ACC112 (cell line): ENCODE data around the gene GPC4.

Source experiments
- H2AFZ ChIP-seq: fragments of 200-600 bp; sonication (generic); one replicate; pipeline ENCODE4 v1.6.0; 2017; ENCODE audit warnings: antibody characterized with exemption, low read length; ENCODE audit not compliant: unreplicated experiment
- H3K27ac ChIP-seq: fragments of 200-600 bp; sonication (generic); 2 replicates; pipeline ENCODE4 v1.5.1; 2014; ENCODE audit warnings: low read depth, mild to moderate bottlenecking, antibody characterized with exemption, low read length, moderate library complexity
- H3K27me3 ChIP-seq: fragments of 200-600 bp; sonication (generic); 2 replicates; pipeline ENCODE4 v1.6.1; 2014; ENCODE audit warnings: mild to moderate bottlenecking, antibody characterized with exemption, low read length, moderate library complexity, mixed read lengths; ENCODE audit not compliant: insufficient read depth
- H3K36me3 ChIP-seq: fragments of 200-600 bp; sonication (generic); 2 replicates; pipeline ENCODE4 v1.6.1; 2016; ENCODE audit warnings: mild to moderate bottlenecking, antibody characterized with exemption, low read length, moderate library complexity, mixed read lengths; ENCODE audit not compliant: insufficient read depth
- H3K4me1 ChIP-seq: fragments of 200-600 bp; sonication (generic); one replicate; pipeline ENCODE4 v1.6.1; 2016; ENCODE audit warnings: low read length, mixed read lengths; ENCODE audit not compliant: insufficient read depth, unreplicated experiment, control insufficient read depth
- H3K4me3 ChIP-seq: fragments of 200-600 bp; sonication (generic); 2 replicates; pipeline ENCODE4 v1.5.1; 2014; ENCODE audit warnings: mild to moderate bottlenecking, low read depth, low read length
- H3K79me2 ChIP-seq: fragments of 200-600 bp; sonication (generic); one replicate; pipeline ENCODE4 v1.6.0; 2016; ENCODE audit warnings: low read length; ENCODE audit not compliant: control insufficient read depth, unreplicated experiment, insufficient read depth

The GPC4 gene

DNA sequence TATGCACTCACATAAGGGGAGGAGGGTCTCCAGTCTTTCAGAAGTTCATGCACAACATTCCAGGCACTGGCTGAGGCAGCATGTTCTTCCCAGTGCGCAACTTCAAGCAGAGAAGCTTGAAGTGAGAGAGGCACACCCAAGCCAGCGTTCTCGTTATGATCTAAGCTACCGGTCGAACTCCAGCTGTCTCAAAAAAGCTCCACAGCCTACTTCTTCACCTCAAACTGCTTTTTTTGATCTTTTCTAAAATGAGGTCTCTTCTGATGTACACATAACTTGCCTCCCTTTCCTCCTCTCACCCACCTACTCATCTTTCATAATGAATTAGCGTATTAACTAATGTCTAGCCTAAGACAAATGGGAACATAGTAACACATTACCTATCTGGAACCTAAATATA, 25.3 kb downstream of the GPC4 start:
- Histone ChIP-seq H3K27me3 (no peaks in the 10 kb centered on the region), H3K4me1 (no peaks in the 10 kb centered on the region), H2AFZ (no peak overlapping the region), H3K79me2 (no peaks in the 10 kb centered on the region), H3K36me3 (no peaks in the 10 kb centered on the region), H3K27ac (no peak overlapping the region), H3K4me3 (no peak overlapping the region)

DNA sequence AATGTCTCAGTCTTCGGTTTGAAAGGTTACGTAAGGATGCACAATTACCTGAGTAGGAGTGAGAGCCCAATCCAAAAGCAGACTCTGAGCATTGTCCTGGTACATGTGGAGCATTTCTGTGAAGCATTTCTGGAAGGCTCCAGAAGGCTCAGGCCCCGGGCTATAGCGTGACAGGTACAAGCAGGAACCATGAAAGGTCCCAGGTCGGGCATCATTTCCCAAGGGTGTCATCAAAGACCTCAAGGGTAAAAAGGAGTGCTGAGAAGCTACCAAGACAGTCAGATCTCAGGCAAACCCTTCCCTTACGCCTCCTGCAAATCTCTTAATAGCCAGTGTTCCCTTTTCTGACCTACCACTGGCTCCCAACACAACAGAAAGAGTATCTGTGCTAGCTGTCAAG, 30.8 kb downstream of the GPC4 start:
- Histone ChIP-seq H3K4me1 (no peaks in the 10 kb centered on the region), H2AFZ (no peak overlapping the region), H3K27me3 (no peaks in the 10 kb centered on the region), H3K36me3 (no peaks in the 10 kb centered on the region), H3K79me2 (no peaks in the 10 kb centered on the region), H3K27ac (no peak overlapping the region), H3K4me3 (no peak overlapping the region)

DNA sequence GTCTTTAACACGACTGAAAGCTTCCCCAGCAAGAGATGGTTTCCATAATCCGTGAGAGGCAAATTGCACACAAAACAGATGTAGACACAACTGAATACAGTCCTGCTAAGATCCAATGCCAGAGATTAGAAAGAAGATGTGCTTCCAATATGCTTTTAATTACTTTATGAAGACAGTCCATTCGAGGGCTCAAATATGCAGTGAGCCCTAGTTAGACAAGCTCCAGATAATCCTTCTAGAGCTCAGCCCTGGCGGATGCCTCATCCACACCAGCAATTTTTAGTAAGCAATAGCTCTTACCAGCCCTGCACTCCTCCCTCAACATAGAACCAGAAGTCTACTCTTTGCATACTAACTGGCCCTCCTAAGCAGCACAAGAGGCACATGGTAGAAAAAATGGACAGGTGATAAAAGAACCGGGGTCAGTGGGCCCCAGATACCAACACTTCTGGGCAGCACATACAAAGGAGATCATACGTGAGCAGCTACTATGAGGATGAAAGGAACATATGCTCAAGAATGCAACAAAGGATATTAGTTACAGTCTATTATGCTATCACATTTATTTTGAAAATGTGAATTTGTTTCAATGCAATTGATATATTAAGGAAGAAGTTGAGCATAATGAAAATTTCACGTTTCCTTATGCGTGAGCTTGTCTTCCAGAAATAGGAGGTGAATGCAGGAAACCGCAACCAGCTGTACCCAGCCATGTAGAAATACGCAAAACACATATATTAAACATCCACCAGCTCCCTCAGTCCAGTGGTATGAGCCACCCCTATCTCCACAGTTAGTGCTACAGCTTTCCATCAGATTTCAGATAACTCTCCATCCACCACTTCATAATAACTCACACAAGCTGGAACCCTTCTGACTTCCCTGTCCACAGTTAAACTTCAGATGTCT, 34.3 kb downstream of the GPC4 start:
- no peaks in the 10 kb centered on the region for H3K4me1 ChIP-seq
- H2AFZ ChIP-seq: no peak overlapping the region
- H3K36me3 ChIP-seq: no peaks in the 10 kb centered on the region
- no peak overlapping the region for H3K4me3 ChIP-seq
- no peaks in the 10 kb centered on the region for H3K79me2 ChIP-seq
- H3K27me3 ChIP-seq: no peaks in the 10 kb centered on the region
- no peak overlapping the region for H3K27ac ChIP-seq

DNA sequence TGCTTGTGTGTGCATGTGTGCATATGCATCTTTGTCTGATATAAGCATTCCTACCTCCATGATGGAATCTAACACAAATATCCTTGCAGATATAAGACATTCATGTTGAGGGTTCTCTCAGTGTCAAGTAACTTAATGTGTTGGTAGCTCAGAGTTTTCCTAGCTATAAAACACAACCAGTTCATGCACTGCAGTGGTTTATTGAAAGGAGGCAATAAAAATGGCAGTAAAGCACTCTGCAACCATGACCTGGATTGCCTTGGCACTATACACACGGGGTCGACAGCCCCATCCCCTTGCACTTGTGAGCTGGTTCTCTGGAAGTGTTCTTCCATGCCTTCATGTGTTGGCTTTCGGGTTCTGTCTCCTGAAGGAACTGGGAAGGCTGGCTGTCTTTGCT, 38.9 kb downstream of the GPC4 start:
- no peak overlapping the region for H3K4me3 ChIP-seq
- H2AFZ ChIP-seq: no peak overlapping the region
- H3K27ac ChIP-seq: no peak overlapping the region
- H3K36me3 ChIP-seq: no peaks in the 10 kb centered on the region
- no peaks in the 10 kb centered on the region for H3K27me3 ChIP-seq
- H3K79me2 ChIP-seq: no peaks in the 10 kb centered on the region
- no peaks in the 10 kb centered on the region for H3K4me1 ChIP-seq

DNA sequence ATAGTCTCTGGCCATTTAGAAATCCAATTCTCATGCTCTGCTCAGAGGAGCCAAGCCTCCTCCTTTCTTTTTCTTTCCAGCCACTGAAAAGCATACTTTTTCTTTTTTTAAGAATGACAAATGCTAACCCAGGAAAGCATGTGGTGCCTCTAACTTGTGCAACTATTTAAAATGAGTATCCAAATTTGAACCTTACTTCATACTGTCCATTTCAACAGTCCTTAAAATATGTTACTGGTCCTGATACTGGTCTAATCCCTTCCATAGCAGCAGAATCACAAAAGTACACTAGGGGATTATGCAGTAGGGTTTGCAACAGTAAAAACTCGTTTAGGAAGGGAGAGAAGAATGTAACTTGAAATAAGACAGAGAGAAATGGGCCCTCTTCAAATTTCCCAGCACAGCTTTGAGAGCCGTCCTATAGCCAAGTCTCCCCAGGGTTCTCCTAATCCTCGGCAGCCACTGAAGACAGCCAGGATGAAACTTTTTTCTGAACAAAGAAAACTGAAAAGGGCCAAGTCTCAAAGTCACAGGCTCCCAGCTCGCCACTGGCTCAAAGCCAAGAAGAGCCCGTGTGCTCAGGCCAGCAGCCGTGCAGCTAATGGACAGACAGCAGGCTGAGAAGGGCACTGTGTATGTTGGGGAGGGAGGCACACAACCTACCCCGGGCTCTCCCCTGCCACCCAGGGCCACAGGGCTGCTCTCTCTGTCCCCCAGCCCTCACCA, 39.5 kb downstream of the GPC4 start:
- Histone ChIP-seq H3K27ac (no peak overlapping the region), H3K36me3 (no peaks in the 10 kb centered on the region), H3K4me3 (no peak overlapping the region), H3K27me3 (no peaks in the 10 kb centered on the region), H3K79me2 (no peaks in the 10 kb centered on the region), H3K4me1 (no peaks in the 10 kb centered on the region), H2AFZ (no peak overlapping the region)

DNA sequence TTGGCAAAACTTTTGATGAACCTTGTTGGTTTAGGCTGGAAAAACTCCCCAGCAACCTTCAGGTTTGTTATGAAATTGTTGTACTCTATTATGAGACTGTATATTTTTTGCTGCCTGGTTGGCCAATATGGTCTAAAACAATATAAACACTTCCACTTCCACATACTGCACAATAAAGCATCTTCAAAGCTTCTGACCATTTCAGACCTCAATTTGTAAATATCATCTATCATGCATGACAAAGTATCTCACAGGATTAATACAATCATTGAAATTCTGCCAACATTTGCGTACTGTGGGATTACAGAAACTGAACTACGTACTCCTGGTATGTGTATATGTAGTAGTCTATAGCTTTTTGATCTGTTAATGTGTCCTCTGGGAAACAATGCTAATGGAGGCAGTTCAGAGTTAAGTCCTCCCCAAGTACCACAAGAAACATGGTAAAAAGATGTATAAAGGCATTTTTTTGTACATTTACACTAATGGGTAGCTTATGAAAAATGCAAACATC, 40.4 kb downstream of the GPC4 start:
- no peak overlapping the region for H3K27ac ChIP-seq
- H3K79me2 ChIP-seq: no peaks in the 10 kb centered on the region
- H3K36me3 ChIP-seq: no peaks in the 10 kb centered on the region
- no peaks in the 10 kb centered on the region for H3K4me1 ChIP-seq
- H2AFZ ChIP-seq: no peak overlapping the region
- H3K27me3 ChIP-seq: no peaks in the 10 kb centered on the region
- no peak overlapping the region for H3K4me3 ChIP-seq

DNA sequence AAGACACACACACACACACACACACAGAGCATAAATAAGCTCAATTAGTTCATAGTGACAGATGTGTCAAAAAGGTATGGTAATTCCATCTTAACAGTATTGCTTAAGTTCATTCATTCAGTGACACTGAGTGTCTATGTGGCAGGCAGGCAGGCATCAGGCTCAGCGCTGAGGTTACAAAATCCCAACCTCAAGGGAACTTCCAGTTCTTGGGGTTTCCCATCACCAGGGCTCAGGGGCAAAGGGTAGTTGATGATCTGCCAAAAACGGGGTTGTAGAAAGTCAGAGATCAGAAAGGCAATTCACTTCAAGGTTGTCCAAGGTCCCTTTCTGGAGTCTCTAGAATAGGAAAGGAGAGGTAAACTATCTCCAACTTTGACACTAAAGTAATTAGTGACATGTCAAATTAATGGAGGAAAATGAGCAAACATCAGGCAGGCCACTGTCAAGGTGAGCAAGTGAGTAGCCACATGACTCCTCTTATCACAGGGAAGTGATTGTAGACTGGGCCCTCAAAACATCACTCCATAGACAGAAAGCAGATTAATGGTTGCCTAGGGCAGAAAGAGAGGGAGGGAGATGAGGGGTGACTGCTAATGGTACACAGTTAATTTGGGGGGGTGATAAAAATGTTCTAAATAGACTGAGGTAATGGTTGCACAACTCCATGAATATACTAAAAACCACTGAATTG, 41.8 kb downstream of the GPC4 start:
- Histone ChIP-seq H3K4me3 (no peak overlapping the region), H3K79me2 (no peaks in the 10 kb centered on the region)

DNA sequence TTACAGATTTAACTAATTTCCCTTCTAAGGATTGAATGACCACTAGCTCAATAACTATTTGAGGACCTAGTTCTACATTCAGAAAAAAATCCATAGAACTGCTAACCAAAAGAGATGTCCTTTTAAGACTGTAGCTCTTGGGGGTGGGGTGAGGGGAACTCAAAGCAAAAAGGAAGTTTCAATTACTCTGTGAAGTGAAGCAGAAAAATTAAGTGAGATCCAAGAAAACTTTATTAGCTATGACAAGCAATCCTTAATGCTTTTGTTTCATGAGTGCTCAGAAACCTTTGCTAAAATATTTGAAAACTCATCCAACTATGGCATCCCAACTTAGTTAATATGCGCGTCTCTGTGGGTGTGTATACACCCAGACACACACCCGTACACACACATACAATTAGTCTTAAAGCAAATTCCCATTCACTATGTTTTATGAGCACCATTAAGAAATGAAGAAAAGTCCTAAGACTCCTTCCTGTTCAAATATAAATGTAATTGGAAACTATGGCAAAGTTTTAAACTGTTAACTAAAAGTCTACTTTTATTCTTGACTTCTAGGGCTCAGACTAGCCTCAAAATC, 44.5 kb downstream of the GPC4 start:
- no peaks in the 10 kb centered on the region for H3K36me3 ChIP-seq
- H2AFZ ChIP-seq: no peak overlapping the region
- no peak overlapping the region for H3K4me3 ChIP-seq
- H3K27ac ChIP-seq: no peak overlapping the region
- H3K4me1 ChIP-seq: no peaks in the 10 kb centered on the region
- no peaks in the 10 kb centered on the region for H3K79me2 ChIP-seq
- H3K27me3 ChIP-seq: no peaks in the 10 kb centered on the region

More for the DNA sequence above, 41.8 kb downstream of the GPC4 start:
- Histone ChIP-seq H3K27ac (no peak overlapping the region), H3K36me3 (no peaks in the 10 kb centered on the region), H3K4me1 (no peaks in the 10 kb centered on the region), H3K27me3 (no peaks in the 10 kb centered on the region), H2AFZ (no peak overlapping the region)

DNA sequence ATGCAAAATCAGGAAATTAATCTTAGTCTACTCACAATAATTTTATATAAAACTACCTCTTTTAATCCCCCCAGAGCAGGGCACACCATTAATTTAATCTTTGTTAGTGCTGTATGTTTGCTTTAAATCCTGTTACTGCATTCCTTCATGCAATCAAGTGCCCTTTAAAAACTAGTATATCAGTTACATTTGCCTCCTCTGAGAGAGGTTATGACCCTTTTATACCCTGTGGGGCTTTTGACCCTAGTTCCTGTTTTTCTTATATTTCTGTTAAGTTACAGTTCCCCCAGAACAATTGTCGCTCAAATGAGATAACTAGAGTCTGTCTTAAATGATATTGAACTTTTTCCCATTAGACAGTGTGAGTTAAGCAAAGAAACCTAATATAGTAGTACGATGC, 46.2 kb downstream of the GPC4 start:
- H3K79me2 ChIP-seq: no peaks in the 10 kb centered on the region
- no peaks in the 10 kb centered on the region for H3K27me3 ChIP-seq
- no peak overlapping the region for H3K4me3 ChIP-seq

DNA sequence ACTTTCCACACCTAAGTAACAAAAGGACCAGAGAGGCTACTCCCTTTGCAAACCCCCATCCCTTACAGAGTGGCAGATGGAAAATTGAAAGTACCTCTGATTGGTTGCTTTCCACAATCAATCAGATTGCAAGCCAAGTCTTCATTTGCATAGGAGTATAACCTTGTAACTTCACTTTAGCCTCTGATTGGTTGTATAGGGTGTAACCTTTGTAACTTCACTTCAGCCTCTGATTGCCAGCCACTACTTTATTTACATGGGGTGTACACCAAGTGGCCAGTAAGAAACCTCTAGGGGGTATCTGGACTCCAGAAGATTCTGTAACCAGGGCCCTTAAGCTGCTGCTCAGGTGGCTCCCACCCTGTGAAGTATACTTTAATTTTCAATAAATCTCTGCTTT, 48.6 kb downstream of the GPC4 start:
- no peak overlapping the region for H3K4me3 ChIP-seq
- no peak overlapping the region for H2AFZ ChIP-seq
- no peaks in the 10 kb centered on the region for H3K36me3 ChIP-seq
- no peaks in the 10 kb centered on the region for H3K4me1 ChIP-seq
- no peak overlapping the region for H3K27ac ChIP-seq
- H3K79me2 ChIP-seq: no peaks in the 10 kb centered on the region
- H3K27me3 ChIP-seq: no peaks in the 10 kb centered on the region

More for the DNA sequence above, 46.2 kb downstream of the GPC4 start:
- H2AFZ ChIP-seq: no peak overlapping the region
- no peak overlapping the region for H3K27ac ChIP-seq
- H3K4me1 ChIP-seq: no peaks in the 10 kb centered on the region
- no peaks in the 10 kb centered on the region for H3K36me3 ChIP-seq
